Hepatocyte (in vitro differentiated cells): ENCODE measurements around the gene CDH4.

ENCODE experiments used
- CTCF ChIP-seq: fragments of 200-600 bp; sonication (generic); IDR thresholded peaks from 2 replicates; pipeline ENCODE4 v1.5.1; 2016; ENCODE audit warnings: antibody characterized with exemption, mild to moderate bottlenecking; ENCODE audit not compliant: poor library complexity
- EZH2 ChIP-seq: fragments of 200-600 bp; sonication (generic); IDR thresholded peaks from 2 replicates; pipeline ENCODE4 v1.6.1; 2016; ENCODE audit warnings: antibody characterized with exemption, mild to moderate bottlenecking, borderline replicate concordance
- EZH2phosphoT487 ChIP-seq: fragments of 200-600 bp; sonication (generic); IDR thresholded peaks from one replicate; pipeline ENCODE4 v1.6.1; 2018; ENCODE audit warnings: antibody characterized with exemption, mild to moderate bottlenecking, low read depth, moderate library complexity; ENCODE audit not compliant: unreplicated experiment, severe bottlenecking

- TF ChIP-seq CTCF (no peak), EZH2phosphoT487 (no peak), EZH2 (no peak)
Measured at GRCh38 chr20:61712688-61713087, 460.6 kb downstream of the CDH4 start.
